ENCODE data around the gene GPR141.

Gene GPR141

DNA sequence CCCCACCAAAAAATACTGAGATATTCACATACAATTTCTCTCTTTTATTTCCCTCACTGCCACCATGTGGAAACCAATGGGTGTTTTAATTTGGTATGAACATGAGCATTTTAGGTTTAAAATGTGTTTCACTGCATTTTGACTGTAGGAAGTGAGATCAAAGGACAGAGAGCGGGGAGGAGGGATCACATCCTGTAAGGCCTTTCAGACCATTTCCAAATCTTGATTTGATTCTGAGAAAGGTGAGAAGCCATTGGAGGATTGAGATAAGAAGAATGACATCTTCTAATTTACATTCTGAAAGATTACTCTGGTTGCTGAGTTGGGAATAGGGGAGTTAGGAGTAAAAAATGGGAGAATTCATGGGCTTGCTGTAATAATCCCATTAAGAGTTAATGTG lies 42.5 kb downstream of the GPR141 start:
- Histone ChIP-seq H3K79me2 (no peaks in the 10 kb centered on the region), H3K4me3 (ENCODE audit: low read depth, low read length) (no peak overlapping the region), H3K4me2 (ENCODE audit: low read length) (no peak overlapping the region), H3K36me3 (ENCODE audit: control insufficient read depth, insufficient read depth, low read length) (no peaks in the 10 kb centered on the region), H3K4me1 (no peaks in the 10 kb centered on the region), H2AFZ (no peak overlapping the region), H3K9me3 (ENCODE audit: control insufficient read depth, low read length) (no peaks in the 10 kb centered on the region), H3K27ac (no peak overlapping the region), H3K27me3 (ENCODE audit: control insufficient read depth, insufficient read depth, low read length) (no peaks in the 10 kb centered on the region), H3K9ac (no peak overlapping the region)
- no peak for TF ChIP-seq CTCF (IDR thresholded peaks at IDR 0.05)

DNA sequence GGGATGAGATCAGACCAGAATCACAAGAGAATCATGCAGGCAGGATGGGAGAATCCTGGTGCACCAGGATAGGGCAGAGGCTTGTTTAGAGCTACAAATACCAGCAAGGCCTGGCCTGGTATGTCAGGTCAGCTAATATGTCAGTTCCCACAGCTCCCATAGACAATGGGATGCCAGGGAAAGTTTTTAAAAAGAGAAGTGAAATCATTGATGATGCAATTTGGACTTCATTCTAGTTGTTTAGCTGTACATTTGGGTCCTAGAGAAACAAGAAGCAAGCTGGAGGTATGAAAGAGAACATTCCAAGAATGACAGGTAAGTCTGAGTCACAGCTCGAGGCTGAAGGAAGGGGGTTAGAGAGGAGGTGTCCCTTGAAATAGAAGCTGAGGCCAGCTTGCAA lies 45.2 kb downstream of the GPR141 start:
- no peak overlapping the region for H3K27ac ChIP-seq
- TF ChIP-seq CTCF (IDR thresholded peaks at IDR 0.05), result no peak

GRCh38 chr7:37729181-37729580 lies 45.6 kb downstream of the GPR141 start:
- H3K79me2 ChIP-seq, result no peaks in the 10 kb centered on the region
- no peaks in the 10 kb centered on the region for H3K4me1 ChIP-seq
- no peak overlapping the region for H3K27ac ChIP-seq
- no peak overlapping the region for H2AFZ ChIP-seq
- no peaks in the 10 kb centered on the region for H3K9me3 ChIP-seq (ENCODE audit: control insufficient read depth, low read length)
- H3K27me3 ChIP-seq (ENCODE audit: control insufficient read depth, insufficient read depth, low read length), result no peaks in the 10 kb centered on the region
- TF ChIP-seq CTCF (IDR thresholded peaks at IDR 0.05), result no peak
- no peak overlapping the region for H3K4me2 ChIP-seq (ENCODE audit: low read length)
- H3K36me3 ChIP-seq (ENCODE audit: control insufficient read depth, insufficient read depth, low read length), result no peaks in the 10 kb centered on the region
- no peak overlapping the region for H3K9ac ChIP-seq
- no peak overlapping the region for H3K4me3 ChIP-seq (ENCODE audit: low read depth, low read length)

More for the DNA sequence above, 45.2 kb downstream of the GPR141 start:
- no peaks in the 10 kb centered on the region for H3K79me2 ChIP-seq
- H3K27me3 ChIP-seq (ENCODE audit: control insufficient read depth, insufficient read depth, low read length), result no peaks in the 10 kb centered on the region
- H3K4me1 ChIP-seq, result no peaks in the 10 kb centered on the region
- H2AFZ ChIP-seq, result no peak overlapping the region
- no peak overlapping the region for H3K4me3 ChIP-seq (ENCODE audit: low read depth, low read length)
- H3K4me2 ChIP-seq (ENCODE audit: low read length), result no peak overlapping the region
- no peaks in the 10 kb centered on the region for H3K9me3 ChIP-seq (ENCODE audit: control insufficient read depth, low read length)
- H3K9ac ChIP-seq, result no peak overlapping the region
- H3K36me3 ChIP-seq (ENCODE audit: control insufficient read depth, insufficient read depth, low read length), result no peaks in the 10 kb centered on the region

- Histone ChIP-seq H3K27ac (no peak overlapping the region), H2AFZ (no peak overlapping the region), H3K4me3 (ENCODE audit: low read depth, low read length) (no peak overlapping the region), H3K36me3 (ENCODE audit: control insufficient read depth, insufficient read depth, low read length) (no peaks in the 10 kb centered on the region), H3K79me2 (no peaks in the 10 kb centered on the region), H3K4me2 (ENCODE audit: low read length) (no peak overlapping the region), H3K4me1 (no peaks in the 10 kb centered on the region), H3K9ac (no peak overlapping the region), H3K9me3 (ENCODE audit: control insufficient read depth, low read length) (no peaks in the 10 kb centered on the region), H3K27me3 (ENCODE audit: control insufficient read depth, insufficient read depth, low read length) (no peaks in the 10 kb centered on the region)
- TF ChIP-seq CTCF (IDR thresholded peaks at IDR 0.05), result no peak
These were observed 46.9 kb downstream of the GPR141 start for GRCh38 chr7:37730501-37730900.

DNA sequence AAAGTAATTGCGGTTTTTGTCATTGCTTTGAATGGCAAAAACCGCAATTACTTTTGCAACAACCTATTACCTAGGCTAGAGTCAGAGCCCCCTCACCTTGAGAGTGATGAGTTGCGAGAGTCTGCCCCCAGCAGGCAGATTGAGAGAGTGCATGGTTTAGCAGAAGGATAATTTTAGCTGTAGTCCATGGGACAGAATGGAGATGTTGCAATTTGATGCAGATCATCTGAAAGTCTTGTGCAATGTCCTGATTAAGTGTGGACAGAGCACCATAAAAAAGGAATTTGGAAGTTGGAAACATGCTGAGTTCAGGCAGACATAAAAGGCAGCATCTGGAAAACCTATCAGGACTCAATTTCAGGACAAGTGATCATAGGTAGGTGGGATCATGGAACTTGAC lies 48.7 kb downstream of the GPR141 start:
- Histone ChIP-seq H3K27me3 (ENCODE audit: control insufficient read depth, insufficient read depth, low read length) (no peaks in the 10 kb centered on the region), H3K79me2 (no peaks in the 10 kb centered on the region), H3K4me3 (ENCODE audit: low read depth, low read length) (no peak overlapping the region), H3K4me2 (ENCODE audit: low read length) (no peak overlapping the region), H3K27ac (no peak overlapping the region), H2AFZ (no peak overlapping the region), H3K9ac (no peak overlapping the region), H3K9me3 (ENCODE audit: control insufficient read depth, low read length) (no peaks in the 10 kb centered on the region), H3K4me1 (no peaks in the 10 kb centered on the region), H3K36me3 (ENCODE audit: control insufficient read depth, insufficient read depth, low read length) (no peaks in the 10 kb centered on the region)
- peak; percentile 22 for TF ChIP-seq CTCF (IDR thresholded peaks at IDR 0.05)
